GM18502 (cell line): ENCODE data around the gene PDE1C.
A peak's percentile ranks its signal among the peaks of the same experiment; 100 is the strongest.

Source experiments
- ATAC-seq: cut with Tn5 transposase; IDR thresholded peaks from one replicate; pipeline ENCODE4 v1.9.1; 2021; ENCODE audit warnings: mild to moderate bottlenecking; ENCODE audit not compliant: unreplicated experiment, poor library complexity

The PDE1C gene

DNA sequence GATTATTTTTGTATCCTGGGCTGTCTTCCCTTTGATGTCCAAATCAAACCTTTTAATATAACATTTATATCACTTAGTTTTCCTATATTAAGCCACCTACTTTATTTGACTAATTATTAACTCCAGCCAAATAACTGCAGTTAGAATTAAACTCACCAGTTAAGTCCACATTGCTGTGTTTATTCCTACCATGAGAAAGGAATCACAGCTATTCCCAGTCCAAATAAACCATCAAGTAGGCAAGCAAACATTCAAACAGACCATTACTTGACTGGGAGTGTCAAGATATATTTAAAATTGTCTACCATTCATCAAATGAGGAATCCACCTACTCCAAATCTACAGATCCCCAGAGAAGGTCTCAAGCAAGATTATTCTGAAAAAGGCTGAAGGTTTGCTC is 22.4 kb downstream of the PDE1C start:
- ATAC-seq = no peak

DNA sequence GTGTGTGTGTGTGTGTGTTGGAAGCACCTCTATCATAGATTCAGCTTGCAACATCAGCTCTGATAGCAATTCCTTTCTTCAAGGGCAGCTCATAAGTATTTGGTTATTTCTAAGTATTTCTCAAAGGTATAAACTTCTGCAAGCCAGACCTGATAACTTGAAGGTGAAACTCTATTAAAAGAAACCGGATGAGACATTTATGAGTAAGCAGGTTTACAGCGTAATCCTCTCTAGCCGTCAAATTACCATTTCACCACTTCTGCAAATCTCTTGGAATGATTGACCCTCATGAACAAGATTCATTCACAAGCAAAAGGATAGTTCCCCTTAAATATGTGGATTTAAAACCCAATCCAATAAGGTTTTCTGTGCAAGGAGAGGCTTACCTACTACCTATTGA is 23.1 kb downstream of the PDE1C start:
- ATAC-seq = peak; percentile 51

DNA sequence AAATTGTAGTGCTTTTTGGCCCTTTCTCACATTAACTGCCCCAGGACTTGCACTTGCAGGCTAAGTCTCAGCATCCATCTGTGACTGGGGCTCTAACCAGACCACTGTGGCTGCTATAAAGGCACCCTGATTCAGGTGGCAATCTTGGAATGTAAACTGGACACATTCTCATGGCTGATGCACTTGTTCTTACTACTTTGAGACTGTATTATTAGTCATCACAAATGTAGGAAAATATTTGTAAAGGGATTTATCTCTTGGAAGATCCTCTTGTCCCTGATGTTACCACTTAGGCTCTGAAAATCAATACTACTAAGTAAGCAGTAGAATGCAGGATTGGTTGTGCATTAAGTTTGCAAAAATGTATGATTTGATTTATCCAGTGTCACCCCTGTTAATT is 25.0 kb downstream of the PDE1C start:
- ATAC-seq = no peak

DNA sequence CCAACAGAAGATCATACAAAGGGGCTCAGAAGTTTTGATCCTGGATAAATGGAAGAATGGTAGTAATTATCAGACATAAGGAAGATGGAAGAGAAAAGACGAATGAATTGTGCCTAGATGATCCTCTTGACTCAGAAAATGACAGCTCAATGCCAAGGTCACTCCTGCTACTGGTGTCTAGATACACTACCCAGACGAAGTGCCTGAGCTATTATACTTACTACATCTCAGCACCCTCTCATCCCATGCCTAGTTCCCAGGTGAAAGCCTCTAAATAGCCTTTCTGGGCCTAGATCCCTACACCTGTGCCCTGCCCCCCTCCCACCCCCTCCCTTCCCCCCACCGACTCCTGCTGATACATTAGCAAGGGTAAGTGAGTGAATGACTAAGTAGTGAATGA is 25.5 kb downstream of the PDE1C start:
- no peak for ATAC-seq

DNA sequence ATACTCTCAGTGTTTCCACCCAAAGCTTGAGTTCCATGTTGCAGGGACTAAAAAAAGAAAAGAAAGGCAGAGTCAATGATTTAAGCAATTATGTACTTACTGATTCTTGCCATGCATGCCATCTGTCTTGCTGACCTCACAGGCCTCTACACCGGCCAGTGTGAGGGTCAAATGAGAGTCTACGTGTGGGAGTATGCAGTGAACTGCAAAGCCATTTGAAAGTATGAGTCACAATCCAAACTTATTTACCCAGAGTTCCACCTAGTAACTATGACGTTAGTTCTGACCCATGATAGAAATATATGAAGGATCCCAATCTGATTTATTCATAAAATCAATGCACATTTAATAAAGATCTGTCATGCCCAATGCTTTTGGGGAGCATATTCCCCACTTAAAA is 26.5 kb downstream of the PDE1C start:
- ATAC-seq = peak; percentile 69

DNA sequence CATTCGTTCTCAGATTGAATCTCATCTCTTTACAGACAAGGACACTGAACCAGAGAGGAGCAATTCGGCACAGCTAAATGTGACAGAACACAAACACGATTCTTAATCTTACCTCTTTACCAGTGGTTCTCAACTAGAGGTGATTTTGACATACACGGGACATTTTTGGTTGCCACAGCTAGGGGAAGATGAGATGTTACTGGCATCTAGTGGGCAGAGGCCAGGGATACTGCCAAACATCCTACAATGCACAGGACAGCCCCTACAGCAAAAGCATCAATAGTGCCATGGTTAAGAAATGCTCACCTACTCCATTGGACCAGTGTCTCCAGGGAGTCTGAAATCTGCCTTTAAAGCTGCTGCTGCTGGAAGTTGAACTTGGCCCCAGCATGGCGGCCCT is 27.3 kb downstream of the PDE1C start:
- ATAC-seq = no peak

DNA sequence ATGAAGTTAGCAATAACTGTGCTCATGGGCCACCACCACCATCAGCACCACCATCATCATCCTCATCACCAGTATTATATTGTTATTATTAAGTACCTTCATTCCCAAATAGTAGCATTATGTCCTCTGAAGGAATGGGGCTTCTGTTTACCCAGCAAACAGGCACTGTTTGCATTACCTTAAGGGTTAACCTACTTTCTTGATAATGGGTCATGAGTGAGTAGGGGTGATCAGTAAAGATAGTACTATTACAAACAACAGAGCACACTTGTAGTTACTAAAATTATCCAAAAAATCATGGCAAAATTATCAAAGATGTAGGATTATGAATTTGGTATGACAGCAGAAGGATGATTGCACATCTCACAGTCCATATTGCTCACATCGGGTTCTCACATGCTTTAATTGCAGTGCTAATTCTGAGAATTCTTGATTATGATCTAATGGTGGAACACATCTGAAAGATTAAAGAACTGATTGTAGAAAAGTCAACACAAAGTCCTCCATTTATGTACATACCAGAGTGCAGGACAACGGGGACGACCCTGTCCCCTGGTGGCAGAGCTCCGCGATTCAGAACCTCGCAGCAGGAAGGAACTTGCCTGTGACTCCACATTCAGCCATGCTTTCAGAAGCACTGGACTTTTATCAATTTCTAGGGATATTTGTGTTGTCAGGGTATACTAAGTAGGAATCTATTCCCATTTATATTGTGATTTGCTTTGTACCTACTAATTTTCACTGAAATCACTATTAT is 31.0 kb downstream of the PDE1C start:
- no peak for ATAC-seq

DNA sequence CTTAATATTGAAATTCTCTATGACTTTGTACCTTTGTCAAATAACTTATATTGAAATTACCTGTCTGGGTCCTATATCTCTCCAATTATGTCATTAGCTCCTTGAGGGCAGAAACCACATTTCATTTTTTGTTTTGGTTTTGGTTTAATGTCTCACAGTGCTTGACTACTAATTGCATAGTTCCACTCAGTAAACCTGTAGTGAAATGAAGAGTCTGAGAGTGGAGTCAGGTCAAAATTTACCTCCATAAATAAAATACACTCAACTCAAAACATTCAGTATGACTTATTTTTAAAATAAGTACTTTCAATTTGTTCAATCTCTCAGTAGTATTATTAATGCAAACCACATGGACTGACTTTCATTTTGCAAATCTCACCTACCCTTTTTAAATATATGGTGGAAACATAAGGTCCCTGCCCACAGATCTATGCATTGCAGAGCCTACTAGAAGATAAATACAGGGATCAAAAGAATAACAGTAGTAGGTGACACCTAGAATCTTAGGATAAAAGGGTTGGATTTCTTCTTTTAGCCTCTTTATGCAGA is 32.5 kb downstream of the PDE1C start:
- peak; percentile 92 for ATAC-seq

DNA sequence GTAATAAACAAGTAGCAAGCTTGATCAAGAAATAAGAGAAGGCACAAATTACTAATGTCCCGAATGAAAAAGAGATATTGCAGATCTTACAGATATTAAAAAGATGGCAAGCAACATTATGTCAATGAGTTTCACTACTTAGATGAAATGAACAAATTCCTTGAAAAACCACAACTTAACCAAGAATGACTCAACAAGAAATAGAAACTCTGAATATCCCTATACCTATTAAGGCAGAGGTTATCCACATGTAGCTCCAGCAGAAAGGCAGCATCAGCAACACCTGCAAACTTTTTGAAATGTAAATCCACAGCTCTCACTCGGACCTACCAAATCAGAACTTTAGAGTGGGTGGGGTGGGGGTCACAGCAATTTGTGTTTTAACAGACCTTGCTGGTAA is 33.6 kb downstream of the PDE1C start:
- ATAC-seq = peak; percentile 58

DNA sequence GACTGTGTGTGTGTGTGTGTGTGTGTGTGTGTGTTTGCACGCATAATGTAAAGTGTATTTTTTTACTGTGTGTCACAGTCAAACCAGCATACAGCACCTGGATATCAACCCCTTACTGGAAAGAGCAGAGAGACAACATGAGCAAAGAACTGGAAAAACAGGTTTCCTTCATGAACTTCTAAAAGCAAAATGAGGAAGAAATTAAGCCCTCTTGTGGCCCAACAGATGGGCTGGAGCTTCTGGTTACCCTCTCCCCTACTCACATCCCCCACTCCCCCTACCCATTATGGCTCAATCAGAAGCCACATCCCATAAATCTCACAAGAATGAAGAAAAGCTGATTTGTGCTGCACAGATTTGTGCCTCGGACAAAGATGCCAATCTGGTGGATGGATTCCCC is 36.2 kb downstream of the PDE1C start:
- ATAC-seq = no peak

DNA sequence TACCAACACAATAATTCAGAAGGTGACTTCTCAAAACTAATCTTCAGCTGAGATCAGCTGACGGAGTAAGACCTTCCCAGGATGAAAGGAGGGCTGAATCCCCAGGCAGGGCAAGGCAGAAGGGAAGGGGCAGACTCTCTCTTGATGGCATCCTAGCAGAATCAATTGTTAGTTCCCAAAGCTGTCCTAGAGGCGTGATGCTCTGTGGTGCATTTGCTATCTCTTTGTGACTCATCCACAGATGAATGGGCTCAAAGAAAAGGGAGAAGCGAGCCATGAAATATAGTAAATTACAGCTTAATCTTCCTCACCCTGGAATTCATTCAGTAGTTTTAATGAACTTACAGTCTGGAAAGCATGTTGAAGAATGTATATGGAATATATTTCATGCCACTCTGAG is 37.2 kb downstream of the PDE1C start:
- ATAC-seq = no peak

DNA sequence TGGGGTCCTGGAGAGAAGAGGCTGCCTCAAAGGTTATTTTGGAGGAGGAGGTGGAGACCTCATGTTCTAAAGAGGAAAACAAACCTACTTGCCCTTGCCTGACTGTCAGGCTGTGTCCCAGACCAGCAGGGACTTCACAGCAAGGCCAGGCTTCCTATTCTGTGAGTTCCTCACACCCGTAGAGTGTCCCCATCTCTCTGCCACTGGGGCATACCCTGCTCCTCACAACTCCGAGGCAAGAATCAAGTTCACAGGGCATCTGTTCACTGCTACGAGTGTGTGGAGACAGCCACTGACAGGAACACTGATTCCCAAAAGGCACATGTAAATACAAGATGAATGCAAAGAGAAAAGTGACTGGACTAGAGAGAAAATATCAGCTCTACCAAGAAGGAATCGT is 38.0 kb downstream of the PDE1C start:
- ATAC-seq = no peak

DNA sequence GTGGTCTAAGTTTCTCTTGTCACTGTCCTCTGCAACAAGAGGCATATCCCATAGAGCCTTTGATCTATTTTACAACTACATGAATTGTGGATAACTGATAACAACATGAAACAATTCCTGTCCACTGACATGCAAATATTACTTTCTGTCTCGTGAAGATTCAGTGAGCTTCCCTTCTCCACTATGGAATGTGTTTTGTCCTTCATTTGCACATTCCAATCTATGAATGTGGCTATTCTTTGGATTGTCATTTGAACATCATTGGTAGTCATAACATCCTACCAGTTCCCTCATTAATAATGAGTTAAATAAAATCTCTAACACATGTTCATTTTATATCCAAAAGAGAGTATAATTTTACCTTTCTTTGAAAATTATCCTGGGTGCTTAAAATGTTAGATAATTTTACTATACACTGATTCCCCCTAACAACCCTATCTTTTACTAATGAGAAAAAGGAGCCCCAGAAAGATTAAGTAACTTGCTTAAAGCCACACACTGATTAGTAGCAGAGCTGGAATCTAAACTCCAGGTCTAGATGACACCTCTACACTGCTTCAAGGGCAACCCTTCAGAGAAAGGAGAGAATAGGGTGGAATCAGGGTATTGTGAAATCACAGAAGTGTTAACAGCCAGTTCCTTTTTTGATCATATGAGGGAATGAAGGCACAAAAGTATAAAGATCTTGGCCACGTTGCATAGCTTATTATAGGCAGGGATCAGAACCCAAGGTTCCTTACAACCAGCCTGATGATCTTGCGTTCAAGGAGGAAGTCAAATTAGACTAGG is 39.1 kb downstream of the PDE1C start:
- ATAC-seq = no peak

DNA sequence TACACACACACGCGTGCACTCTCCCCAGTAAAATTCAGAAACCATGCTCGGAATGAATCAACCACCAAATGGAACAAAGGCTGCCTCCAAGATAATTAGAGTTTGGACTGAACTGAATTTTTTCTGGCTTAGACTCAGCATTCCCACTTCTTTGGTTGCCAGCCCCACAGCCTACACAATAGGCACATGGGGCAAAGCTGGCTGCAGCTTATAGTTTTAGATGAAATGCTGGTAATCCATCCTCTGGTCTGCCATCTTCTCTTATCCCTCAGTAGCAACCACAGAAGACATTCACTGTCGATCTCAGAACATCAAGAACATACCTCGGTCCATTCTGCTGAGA is 44.2 kb downstream of the PDE1C start:
- ATAC-seq = no peak

DNA sequence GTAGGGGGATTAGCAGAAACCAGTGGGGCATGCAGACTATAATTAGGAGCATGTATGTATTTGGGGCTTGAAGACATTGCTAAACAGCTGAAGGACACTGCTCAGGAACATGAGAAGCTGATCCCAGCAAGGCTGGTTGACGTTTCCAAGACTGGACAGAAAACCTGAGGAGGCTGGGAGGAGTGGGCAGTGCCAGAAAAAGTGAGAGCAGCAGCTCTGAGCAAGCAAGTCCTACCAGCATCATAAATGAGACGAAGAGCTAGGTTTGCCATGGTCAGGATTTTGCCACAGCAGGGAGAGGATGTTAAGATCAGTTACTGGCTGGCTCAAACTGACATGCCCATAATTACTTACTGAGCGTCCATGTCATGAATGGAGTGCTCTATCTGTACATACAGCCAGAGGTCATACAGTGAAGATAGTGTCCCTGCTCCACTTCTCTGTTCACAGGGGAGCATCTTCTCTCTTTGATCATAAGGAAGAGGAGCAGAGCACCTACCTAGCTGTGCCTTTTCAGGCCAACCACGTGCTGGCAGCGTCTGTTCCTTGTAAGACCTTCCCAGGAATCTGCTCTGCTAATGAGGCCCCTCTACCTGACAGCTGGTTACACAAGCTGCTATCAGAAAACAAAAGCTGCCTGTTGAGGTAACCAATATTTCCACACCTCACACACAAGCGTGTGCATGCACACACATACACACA is 44.7 kb downstream of the PDE1C start:
- ATAC-seq = no peak

DNA sequence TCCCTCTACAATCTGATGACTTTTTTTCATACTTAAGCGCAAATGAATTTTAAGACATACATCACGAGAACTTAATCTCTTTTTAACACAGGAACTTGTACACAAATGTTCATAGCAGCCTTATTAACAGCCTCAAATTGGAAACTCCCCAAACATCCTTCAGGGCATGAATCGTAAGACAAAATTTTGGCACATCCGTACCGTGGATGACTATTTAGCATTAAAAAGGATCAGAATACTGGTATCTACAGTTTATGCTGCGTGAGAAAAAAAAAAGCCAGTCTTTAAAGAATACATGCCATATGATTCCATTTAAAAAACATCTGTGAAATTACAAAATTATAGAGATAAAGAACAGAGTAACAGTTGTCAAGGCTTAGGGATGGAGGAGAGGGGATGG is 46.8 kb downstream of the PDE1C start:
- no peak for ATAC-seq

DNA sequence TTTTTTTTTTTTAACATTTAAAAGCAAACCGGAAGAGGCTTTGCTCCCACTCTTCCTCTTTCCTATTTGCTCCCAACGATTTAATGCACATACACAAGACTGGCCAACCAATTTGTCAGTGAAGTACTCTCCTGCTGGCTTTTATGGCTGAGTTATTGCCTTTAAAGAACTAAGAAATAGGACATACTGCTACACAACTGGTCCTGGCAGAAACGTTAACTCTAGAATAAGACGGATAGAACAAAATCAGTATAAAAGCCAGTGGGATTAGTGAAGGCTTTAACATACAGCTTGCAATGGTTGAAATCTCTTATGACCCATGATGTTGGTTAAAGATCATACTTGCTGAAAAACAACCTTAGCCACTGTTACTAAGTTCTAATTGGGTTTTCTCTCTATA is 47.2 kb downstream of the PDE1C start:
- no peak for ATAC-seq

DNA sequence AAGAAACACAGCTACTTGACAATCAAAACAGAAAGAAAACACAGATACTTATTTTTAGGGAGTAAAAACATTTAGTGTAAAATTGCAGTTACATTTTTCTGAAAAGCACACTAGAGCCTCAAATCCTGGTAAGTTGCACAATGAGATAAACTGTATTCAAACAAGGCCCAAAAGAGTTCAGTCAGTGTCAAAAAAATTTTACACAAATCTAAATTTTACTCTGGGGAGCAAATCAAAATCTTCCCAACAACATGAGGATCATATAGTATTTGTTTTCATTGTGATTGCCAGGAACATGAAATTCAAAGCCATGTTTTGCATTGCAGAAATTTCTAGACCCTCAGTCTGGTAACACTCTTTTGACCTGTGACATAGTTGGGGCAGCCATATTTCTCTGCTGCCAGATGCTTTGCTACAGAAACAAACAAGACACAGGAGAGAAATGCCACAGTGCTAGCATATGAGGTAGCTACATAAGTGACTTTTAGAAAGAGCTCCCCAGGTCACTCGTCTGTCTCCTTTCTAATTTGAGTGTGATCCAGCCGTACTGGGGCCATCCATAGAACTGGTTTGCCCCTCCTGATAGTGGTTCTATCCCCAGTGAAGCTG is 49.6 kb downstream of the PDE1C start:
- ATAC-seq = no peak

DNA sequence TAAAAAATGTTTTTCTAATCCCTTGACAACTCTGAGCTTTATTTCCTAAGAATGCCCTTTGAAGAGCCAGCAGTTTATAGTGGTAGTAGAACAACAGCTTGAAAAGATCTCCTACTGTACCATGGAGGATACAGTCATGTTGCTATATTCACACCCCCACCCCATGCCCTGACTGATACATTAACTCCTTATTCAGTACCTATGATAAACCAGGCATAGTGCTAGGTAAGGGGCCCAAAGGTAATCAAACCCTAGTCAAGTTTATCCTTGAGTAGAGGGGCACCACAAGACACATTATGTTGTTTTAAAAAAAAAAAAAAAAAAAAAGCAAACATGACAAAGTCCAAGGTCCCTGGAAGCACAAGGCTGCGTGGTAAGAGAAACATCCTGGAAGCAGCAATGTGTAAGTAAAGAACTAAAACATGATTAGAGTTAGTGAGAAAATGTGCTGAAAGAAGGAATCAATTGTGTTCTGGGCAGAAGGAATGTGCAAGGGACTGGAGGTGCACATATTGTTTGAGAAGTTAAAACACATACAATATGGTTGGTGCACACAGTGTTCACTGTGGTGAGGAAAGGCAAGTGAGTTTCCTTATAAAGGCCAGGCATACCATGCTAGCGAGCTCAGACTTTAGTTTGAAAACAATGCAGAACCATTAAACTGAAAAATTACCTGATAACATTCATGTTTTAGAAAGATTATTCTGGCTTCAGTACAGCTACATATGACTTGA is 51.2 kb downstream of the PDE1C start:
- no peak for ATAC-seq

DNA sequence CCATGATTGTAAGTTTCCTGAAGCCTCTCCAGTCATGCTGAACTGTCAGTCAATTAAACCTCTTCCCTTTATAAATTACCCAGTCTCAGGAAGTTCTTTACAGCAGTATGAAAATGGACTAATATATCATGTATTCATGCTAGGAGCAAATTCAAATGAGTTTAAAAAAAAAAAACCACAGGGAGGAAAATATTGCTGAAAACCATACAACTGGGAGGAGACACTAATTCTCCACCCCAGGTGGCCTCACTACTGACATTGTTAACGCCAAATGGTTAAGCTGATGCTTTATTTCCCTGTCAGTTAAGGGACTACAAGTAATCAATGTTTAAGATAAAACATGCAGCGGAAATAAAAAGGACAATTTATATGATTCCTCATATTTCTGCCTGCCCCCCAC is 55.1 kb downstream of the PDE1C start:
- ATAC-seq = no peak
